ENCODE results near the gene TECTB. TPM values are rescaled to one million over a fixed set of nuclear protein-coding genes. Genes with fewer than 3 reads are reported as not detected.

TECTB gene
- 0.23 TPM for total RNA-seq

GRCh38 chr10:112283100-112283499, at the start of gene TECTB:
Gene TECTB (plus strand): TSS chr10:112283400. CDS start chr10:112283735, 335 bp downstream.

Small RNAs within 50 kb of the gene (small RNA-seq; reads per million reads assigned to genes)
- gene MIR6715A: 0.31 reads per million, percentile 22 among the genes with 10 or more reads in this experiment

Other genes starting within 250 kb of the TECTB start
- gene GPAM, start 99.6 kb upstream of the TECTB start, total RNA-seq: 30.4 TPM
- 2.3 TPM for gene ACSL5, start 90.7 kb downstream of the TECTB start, total RNA-seq
- 28.6 TPM for gene ZDHHC6, start 163.5 kb downstream of the TECTB start, total RNA-seq
- gene VTI1A, start 163.8 kb downstream of the TECTB start, total RNA-seq: 66.0 TPM